HFF-Myc (cell line): Measurements from ENCODE around the gene GSAP.

Experiments
- DNase-seq: peaks from one replicate; pipeline ENCODE4 v3.0.0-alpha.2; 2011; ENCODE audit warnings: low read depth; ENCODE audit errors: extremely low read depth
- H3K4me3 ChIP-seq: replicated peaks from 2 replicates; pipeline ENCODE4 v1.5.1; 2011; ENCODE audit warnings: low read depth, mild to moderate bottlenecking, control low read depth, low read length
- CTCF ChIP-seq: IDR thresholded peaks from 2 replicates; pipeline ENCODE4 v1.5.1; 2012; ENCODE audit warnings: mild to moderate bottlenecking, low read depth, low read length, control low read depth; ENCODE audit errors: missing control alignments

GSAP gene

DNA sequence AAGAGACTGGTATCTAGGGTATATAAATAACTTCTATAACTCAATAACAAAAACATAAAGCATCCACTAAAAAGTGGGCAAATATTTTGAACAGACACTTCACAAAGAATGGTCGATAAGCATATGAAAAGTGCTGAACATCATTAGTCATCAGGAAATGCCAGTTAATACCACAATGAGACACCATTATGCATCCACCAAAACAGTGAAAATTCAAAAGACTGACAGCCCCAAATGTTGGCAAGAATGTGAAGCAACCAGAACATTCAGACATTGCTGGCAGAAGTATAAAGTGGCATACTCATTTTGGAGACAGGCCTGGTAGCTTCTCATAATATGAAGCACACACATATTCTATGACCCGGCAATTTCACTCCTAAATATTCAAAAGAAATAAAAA lies 26.5 kb upstream of the GSAP start:
- DNase-seq: no peak
- H3K4me3 ChIP-seq: no peak overlapping the region
- no peak for TF ChIP-seq CTCF

- H3K4me3 ChIP-seq: no peak overlapping the region
- no peak for TF ChIP-seq CTCF
- no peak for DNase-seq
These were observed 24.9 kb upstream of the GSAP start for GRCh38 chr7:77441046-77441445.

DNA sequence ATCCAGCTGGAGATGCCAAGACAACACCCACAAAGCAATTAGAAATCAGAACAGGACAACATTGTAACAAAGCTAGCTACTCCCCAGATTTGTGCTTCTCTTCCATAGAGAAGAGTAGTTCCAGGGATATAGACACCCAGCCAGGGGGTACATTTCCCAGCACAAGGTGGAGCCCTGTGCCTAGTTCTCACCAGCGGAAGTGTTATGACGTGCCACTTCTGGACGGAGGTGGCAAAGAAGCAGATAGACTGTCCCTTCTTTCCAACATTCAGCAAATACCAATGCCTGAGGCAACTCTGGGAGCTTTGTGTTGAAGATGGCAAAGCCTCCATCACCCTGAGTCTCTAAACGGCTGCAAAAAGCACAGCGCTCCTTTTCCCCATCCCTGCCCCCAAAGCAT lies 23.4 kb upstream of the GSAP start:
- H3K4me3 ChIP-seq: no peak overlapping the region
- DNase-seq: no peak
- peak; percentile 7 for TF ChIP-seq CTCF

- DNase-seq: no peak
- H3K4me3 ChIP-seq: no peak overlapping the region
- TF ChIP-seq CTCF: no peak
These were observed 22.0 kb upstream of the GSAP start for GRCh38 chr7:77438131-77438530.

DNA sequence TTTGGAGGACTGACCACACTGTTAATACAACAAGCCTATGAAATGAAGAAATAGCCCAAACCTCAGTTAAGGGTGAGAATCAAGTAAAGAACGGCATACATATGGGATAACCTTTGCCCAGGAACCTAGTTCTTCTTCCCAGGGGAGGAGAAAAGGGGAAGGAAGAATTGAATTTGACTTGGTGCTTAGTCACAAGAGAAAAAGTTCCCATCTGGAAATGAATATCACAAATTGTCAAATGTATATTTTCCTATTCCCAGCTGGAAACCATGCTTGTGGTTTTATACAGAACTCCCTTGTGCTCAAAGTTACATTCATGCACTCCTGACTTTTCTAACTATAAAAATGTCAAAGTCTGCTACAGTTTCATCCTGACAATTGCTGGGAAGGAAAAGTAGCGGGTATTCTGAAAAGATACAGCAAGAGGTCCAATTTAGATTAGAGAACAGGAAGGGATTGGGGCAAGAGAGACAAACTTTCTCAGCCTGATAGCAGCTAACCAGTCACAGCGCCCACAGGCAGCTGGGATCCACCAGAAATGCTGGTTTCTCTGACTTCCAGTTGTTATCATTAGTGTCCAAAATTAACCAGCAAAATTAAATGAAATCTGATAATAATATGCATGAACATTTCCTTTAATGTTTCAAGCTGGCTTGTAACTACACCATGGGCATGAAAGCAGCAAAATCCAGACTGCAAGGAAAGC lies 18.6 kb upstream of the GSAP start:
- peak; percentile 24 for DNase-seq
- no peak overlapping the region for H3K4me3 ChIP-seq
- TF ChIP-seq CTCF: no peak

DNA sequence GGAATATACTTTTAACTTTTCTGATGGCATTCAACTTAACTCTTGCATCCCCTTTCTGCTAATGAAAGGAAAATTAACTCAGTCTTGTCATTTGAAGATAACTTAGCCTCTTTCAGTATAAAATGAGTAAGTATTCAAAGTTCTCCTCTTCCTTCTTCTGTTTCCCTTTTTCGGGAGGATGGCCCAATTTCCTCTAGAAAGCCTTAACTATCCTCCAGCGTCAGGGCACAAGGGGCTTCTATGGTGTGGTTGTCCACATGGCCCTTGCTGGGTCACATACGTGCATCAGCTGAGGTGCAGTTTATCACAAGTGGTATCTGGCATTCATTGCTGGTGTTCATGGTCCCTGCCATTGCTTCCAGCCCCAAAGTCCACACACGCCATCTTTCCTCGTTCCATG lies 17.8 kb upstream of the GSAP start:
- H3K4me3 ChIP-seq: no peak overlapping the region
- DNase-seq: no peak
- no peak for TF ChIP-seq CTCF

DNA sequence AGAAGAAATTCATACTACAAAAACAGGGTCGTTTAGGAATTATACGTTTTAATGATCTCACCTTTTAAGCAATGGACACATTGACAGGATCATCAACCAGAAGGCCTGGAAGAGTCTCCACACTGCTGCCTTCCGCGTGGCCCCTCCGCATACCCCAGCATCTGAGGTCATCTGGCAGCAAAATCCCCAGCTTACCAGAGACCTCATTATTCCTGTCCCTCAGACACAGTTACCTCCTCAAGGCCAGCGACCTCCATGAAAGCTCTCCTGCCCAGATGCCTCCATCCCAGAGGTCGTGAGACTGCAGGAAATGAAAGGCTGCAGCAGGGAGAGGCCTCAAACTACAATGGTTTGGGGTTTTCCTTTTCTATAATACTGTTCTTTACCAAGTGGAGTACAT lies 14.8 kb upstream of the GSAP start:
- TF ChIP-seq CTCF: no peak
- no peak overlapping the region for H3K4me3 ChIP-seq
- DNase-seq: no peak
